ENCODE data around the gene STIP1.

GRCh38 chr11:64232182-64232966 lies 46.4 kb downstream of the STIP1 start:
- TF ChIP-seq CTCF (IDR thresholded peaks at IDR 0.05) = no peak
- no peak for TF ChIP-seq POLR2A (IDR thresholded peaks at IDR 0.05)
- TF ChIP-seq EP300 (IDR thresholded peaks at IDR 0.05) = no peak

Data from tibial nerve (tissue), 4 donors.